Natural killer cell (primary cell): ENCODE data around the gene ANKRD28. TPM values are rescaled to one million over a fixed set of nuclear protein-coding genes. Genes with fewer than 3 reads are reported as not detected.

Experiments used
- ATAC-seq, 3 donors: fragments of 150-1000 bp in 2 of 3; fragments of 200-7000 bp in 1 of 3; cut with Tn5 transposase; 1 replicate in 1 of 3; 2 replicates in 2 of 3; pipeline ENCODE4 v1.10.0; 2021; ENCODE audit warnings: mild to moderate bottlenecking in 2 of 3, moderate library complexity in 2 of 3
- DNase-seq, 2 donors: peaks; one replicate each; pipeline versions ENCODE4 v3.0.0 to v3.0.0-alpha.2; 2013 to 2021; ENCODE audit warnings: mixed read lengths in 1 of 2
- H3K27ac ChIP-seq: one replicate; pipeline ENCODE4 v1.5.1; 2013; ENCODE audit warnings: mild to moderate bottlenecking, low read length
- H3K27me3 ChIP-seq: one replicate; pipeline ENCODE4 v1.6.1; 2013; ENCODE audit warnings: low read length; ENCODE audit not compliant: control insufficient read depth, insufficient read depth
- H3K36me3 ChIP-seq: one replicate; pipeline ENCODE4 v1.6.1; 2013; ENCODE audit warnings: low read length; ENCODE audit not compliant: control insufficient read depth, insufficient read depth
- H3K4me1 ChIP-seq: one replicate; pipeline ENCODE4 v1.6.1; 2013; ENCODE audit warnings: low read length; ENCODE audit not compliant: control insufficient read depth, insufficient read depth
- H3K4me3 ChIP-seq: one replicate; pipeline ENCODE4 v1.5.1; 2013; ENCODE audit warnings: low read length
- H3K9me3 ChIP-seq: one replicate; pipeline ENCODE4 v1.6.1; 2013; ENCODE audit warnings: low read length; ENCODE audit not compliant: control insufficient read depth, insufficient read depth
- H3K27ac Mint-ChIP-seq, 2 donors: one replicate each; pipeline ENCODE4 v1.8.0; 2022; ENCODE audit warnings: mild to moderate bottlenecking in 2 of 2, mixed read lengths in 2 of 2, moderate library complexity in 1 of 2
- H3K27me3 Mint-ChIP-seq, 2 donors: one replicate each; pipeline ENCODE4 v1.8.0; 2022; ENCODE audit warnings: low read depth in 2 of 2, mixed read lengths in 2 of 2
- H3K36me3 Mint-ChIP-seq: one replicate; pipeline ENCODE4 v1.8.0; 2022; ENCODE audit warnings: mixed read lengths
- H3K4me1 Mint-ChIP-seq, 2 donors: one replicate each; pipeline ENCODE4 v1.8.0; 2022; ENCODE audit warnings: mixed read lengths in 2 of 2
- H3K4me3 Mint-ChIP-seq: one replicate; pipeline ENCODE4 v1.8.0; 2022; ENCODE audit warnings: mild to moderate bottlenecking, moderate library complexity, mixed read lengths
- H3K9me3 Mint-ChIP-seq, 2 donors: one replicate each; pipeline ENCODE4 v1.8.0; 2022; ENCODE audit warnings: mixed read lengths in 2 of 2
- WGBS: methylation state at CpG from one replicate; pipeline ENCODE4 v1.1.7; 2013; ENCODE audit warnings: missing lambda C conversion rate; ENCODE audit not compliant: insufficient coverage; 5-methylcytosine and 5-hydroxymethylcytosine counted together
- intact Hi-C: fragments of 100-400 bp; cut with micrococcal nuclease; formaldehyde crosslinking; loops from one replicate; pipeline ENCODE4 v1.14.2; 2022
- total RNA-seq, 4 donors: library from RNA; stranded (reverse); fragments of 120-200 nt in 1 of 4; gene quantifications; one replicate each; pipeline versions ENCODE4 v1.2.3 to v1.2.4, GENCODE V29; 2013 to 2022
- TF ChIP-seq, protein P1 (sequence below): fragments of 200-600 bp; IDR thresholded peaks from one replicate; pipeline ENCODE4 v1.8.0; 2022; ENCODE audit warnings: antibody characterized with exemption

Gene ANKRD28
- total RNA-seq, 3 donors from 2014 or later (not counting 1 experiment from before 2014, with no cell fraction given) = 58.0 to 99.7 (median 91.7) TPM

DNA sequence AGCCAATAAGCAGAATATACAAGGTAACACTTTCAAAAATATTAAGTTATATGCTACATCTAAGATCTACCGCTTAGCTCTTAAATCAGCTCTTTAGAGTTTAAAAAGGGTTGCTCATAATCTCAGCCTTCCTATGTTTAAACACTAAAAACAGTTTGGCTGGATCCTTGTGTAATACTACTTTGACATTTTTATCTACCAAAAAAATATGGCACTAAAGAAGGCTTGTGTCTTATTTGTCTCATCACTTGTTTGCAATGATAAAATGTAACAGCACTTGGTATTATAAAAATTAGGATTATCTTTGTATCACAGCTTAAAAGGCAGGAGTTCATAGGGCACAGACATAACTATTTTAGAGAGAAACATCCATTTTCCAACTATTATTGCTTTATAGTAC lies 9.8 kb downstream of the ANKRD28 start:
- Histone ChIP-seq H3K9me3 (no peaks in the 10 kb centered on the region), H3K4me1 (no peaks in the 10 kb centered on the region), H3K27ac (no peak overlapping the region), H3K4me3 (no peak overlapping the region), H3K36me3 (peaks cover 7% of the 10 kb centered on the region), H3K27me3 (no peaks in the 10 kb centered on the region)
- Mint-ChIP-seq H3K27ac (no peak overlapping the region), H3K27me3 (no peaks in the 10 kb centered on the region), H3K36me3 (peaks cover 23% of the 10 kb centered on the region), H3K9me3 (peaks cover 0 to 2% of the 10 kb centered on the region in 2 donors), H3K4me3 (no peak overlapping the region), H3K4me1 (peaks cover 38 to 54% of the 10 kb centered on the region in 2 donors)
- intact Hi-C loops = no loop called here
- DNase-seq = no peak
- TF ChIP-seq, protein P1, sequence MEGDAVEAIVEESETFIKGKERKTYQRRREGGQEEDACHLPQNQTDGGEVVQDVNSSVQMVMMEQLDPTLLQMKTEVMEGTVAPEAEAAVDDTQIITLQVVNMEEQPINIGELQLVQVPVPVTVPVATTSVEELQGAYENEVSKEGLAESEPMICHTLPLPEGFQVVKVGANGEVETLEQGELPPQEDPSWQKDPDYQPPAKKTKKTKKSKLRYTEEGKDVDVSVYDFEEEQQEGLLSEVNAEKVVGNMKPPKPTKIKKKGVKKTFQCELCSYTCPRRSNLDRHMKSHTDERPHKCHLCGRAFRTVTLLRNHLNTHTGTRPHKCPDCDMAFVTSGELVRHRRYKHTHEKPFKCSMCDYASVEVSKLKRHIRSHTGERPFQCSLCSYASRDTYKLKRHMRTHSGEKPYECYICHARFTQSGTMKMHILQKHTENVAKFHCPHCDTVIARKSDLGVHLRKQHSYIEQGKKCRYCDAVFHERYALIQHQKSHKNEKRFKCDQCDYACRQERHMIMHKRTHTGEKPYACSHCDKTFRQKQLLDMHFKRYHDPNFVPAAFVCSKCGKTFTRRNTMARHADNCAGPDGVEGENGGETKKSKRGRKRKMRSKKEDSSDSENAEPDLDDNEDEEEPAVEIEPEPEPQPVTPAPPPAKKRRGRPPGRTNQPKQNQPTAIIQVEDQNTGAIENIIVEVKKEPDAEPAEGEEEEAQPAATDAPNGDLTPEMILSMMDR = no peak
- no CpG with 5 or more reads among the region's 1 CpG for WGBS
- ATAC-seq = no peak

DNA sequence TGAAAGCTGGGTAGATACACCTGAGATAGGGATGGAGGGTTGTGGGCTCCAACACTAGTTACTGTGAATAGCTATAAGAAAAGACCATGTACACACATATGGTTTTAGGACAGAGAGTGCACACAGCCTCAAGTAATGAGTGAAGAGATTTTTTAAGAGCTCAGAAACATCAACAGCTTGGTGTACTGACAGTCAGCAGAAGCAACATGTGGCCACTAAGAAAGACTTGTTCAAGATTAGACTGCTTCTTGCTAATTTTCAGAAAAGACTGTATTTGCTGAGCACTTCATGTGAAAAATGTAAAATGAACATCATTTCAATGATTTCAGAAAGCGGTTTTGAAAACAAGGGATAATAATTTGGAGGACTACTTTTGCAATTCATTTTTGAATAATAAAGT lies 10.3 kb downstream of the ANKRD28 start:
- H3K4me3 Mint-ChIP-seq = no peak overlapping the region
- H3K36me3 ChIP-seq = peaks cover 7% of the 10 kb centered on the region
- no peaks in the 10 kb centered on the region for H3K4me1 ChIP-seq
- no peaks in the 10 kb centered on the region for H3K9me3 ChIP-seq
- intact Hi-C loops = no loop called here
- H3K27me3 Mint-ChIP-seq = no peaks in the 10 kb centered on the region
- TF ChIP-seq, protein P1 = no peak
- H3K27ac Mint-ChIP-seq = peak overlapping the region in 1 of 2 donors; percentile 43
- H3K4me3 ChIP-seq = no peak overlapping the region
- H3K4me1 Mint-ChIP-seq = peaks cover 41 to 59% of the 10 kb centered on the region in 2 donors
- no peak overlapping the region for H3K27ac ChIP-seq
- DNase-seq (no peak), ATAC-seq (no peak)
- peaks cover 23% of the 10 kb centered on the region for H3K36me3 Mint-ChIP-seq
- H3K27me3 ChIP-seq = no peaks in the 10 kb centered on the region
- peaks cover 0 to 2% of the 10 kb centered on the region in 2 donors for H3K9me3 Mint-ChIP-seq
- no CpG with 5 or more reads among the region's 1 CpG for WGBS

DNA sequence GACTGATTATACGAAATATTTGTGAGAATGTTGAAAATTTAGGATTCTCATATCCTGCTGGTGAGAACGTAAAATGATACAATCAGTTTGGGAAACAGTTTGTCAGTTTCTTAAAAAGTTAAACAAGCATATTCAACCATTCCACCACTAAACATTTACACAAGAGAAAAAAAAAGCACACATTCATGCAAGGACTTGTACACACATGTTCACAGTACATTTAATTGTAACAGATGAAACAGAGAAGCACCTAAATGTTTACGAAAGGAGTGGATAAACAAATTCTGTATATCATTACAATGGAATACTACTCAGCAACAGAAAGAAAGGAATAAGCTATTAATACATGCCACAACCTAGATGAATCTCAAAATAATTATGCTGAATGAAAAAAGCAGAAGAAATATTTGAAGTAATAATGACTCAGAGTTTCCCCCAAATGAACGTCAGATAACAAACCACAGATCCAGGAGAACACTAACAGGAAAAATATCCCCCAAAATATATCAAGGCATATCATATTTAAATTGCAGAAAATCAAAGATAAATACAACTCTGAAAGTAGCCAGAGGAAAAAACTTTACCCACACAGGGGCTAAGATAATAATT lies 14.3 kb downstream of the ANKRD28 start:
- intact Hi-C loops = no loop called here
- Histone ChIP-seq H3K36me3 (peaks cover 7% of the 10 kb centered on the region), H3K4me3 (no peak overlapping the region), H3K9me3 (no peaks in the 10 kb centered on the region), H3K27me3 (no peaks in the 10 kb centered on the region), H3K27ac (no peak overlapping the region), H3K4me1 (no peaks in the 10 kb centered on the region)
- Mint-ChIP-seq H3K4me1 (peaks cover 20 to 38% of the 10 kb centered on the region in 2 donors), H3K4me3 (no peak overlapping the region), H3K36me3 (peaks cover 15% of the 10 kb centered on the region), H3K9me3 (no peaks in the 10 kb centered on the region), H3K27me3 (no peaks in the 10 kb centered on the region), H3K27ac (no peak overlapping the region)
- DNase-seq (no peak), ATAC-seq (no peak)
- TF ChIP-seq, protein P1 = no peak
- no CpG with 5 or more reads among the region's 4 CpGs for WGBS

DNA sequence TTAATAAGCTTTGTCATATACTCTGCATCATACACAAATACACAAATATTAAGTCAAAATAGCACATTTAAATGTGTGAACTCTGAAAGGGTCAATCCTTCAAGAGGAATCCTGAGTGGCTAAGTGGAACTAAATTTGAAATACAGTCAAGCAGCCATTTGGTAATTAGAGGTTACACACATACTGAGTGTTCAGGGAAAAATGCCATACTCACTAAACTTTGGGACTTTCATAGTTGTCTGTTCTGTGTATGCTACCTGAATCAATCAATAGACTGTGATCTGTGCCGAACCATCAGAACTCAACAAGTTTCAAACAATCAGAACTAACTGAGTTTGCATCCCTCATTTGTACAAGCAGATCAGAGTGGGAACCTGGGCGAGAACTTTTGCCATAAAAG lies 15.3 kb downstream of the ANKRD28 start:
- H3K36me3 Mint-ChIP-seq = peaks cover 15% of the 10 kb centered on the region
- no peaks in the 10 kb centered on the region for H3K9me3 Mint-ChIP-seq
- Histone ChIP-seq H3K27me3 (no peaks in the 10 kb centered on the region), H3K27ac (no peak overlapping the region), H3K4me1 (no peaks in the 10 kb centered on the region), H3K9me3 (no peaks in the 10 kb centered on the region), H3K36me3 (peaks cover 7% of the 10 kb centered on the region), H3K4me3 (no peak overlapping the region)
- intact Hi-C loops = no loop called here
- H3K27ac Mint-ChIP-seq = no peak overlapping the region
- ATAC-seq (no peak), DNase-seq (no peak)
- H3K4me3 Mint-ChIP-seq = no peak overlapping the region
- H3K4me1 Mint-ChIP-seq = peaks cover 28 to 48% of the 10 kb centered on the region in 2 donors
- H3K27me3 Mint-ChIP-seq = no peaks in the 10 kb centered on the region
- WGBS = 100% methylated on average over 2 of the region's 2 CpGs
- TF ChIP-seq, protein P1 = no peak
